Measurements from ENCODE around the gene THADA. TPM values are rescaled to one million over a fixed set of nuclear protein-coding genes. Genes with fewer than 3 reads are reported as not detected.

Gene THADA
- total RNA-seq, 1 donor from 2014 or later, result 41.2 TPM

- ATAC-seq (peak; percentile 47 to 57), DNase-seq (no peak)
- no peaks in the 10 kb centered on the region for H3K9me3 ChIP-seq
- H3K27me3 ChIP-seq (ENCODE audit: low read depth), result no peaks in the 10 kb centered on the region
- H3K4me3 ChIP-seq, result no peak overlapping the region
- no peak for TF ChIP-seq CTCF (IDR thresholded peaks at IDR 0.05)
- intact Hi-C loops (cut with DNase I), result no loop called here
- H3K36me3 ChIP-seq, result no peaks in the 10 kb centered on the region
- peak overlapping the region; percentile 69 for H3K27ac ChIP-seq
- H3K4me1 ChIP-seq, result peaks cover 48% of the 10 kb centered on the region
These were observed 77.7 kb downstream of the THADA start for GRCh38 chr2:43518181-43518580.

DNA sequence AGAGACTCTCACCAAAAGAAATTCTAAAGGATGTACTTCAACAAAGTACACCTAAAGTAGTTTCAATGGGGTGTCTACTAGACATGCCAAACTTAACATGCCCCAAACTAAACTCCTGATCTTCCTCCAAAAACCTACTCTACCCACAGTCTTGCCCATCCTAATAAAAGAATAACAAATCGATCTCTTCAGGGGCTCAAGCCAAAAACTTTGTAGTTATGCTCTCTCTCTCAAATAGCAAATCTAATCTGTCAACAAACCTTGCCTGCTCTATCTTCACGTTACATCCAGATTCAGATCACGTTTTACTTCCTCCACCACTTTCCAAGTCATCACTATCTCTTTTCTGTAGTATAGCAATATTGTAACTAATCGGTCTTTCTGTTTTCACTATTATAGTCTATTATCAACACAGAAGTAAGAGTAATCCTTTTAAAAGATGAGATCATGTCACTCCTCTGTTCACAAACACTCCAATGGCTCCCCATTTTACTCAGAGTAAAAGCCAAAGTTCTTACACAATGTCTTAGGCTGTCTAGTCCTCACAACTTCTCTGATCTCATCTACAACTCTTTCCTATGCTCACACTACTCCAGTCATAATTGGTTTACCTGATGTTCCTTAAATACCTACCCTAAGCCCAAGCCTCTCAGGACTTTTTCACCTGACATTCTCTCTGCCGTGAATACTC is 79.9 kb downstream of the THADA start:
- H3K9me3 ChIP-seq, result no peaks in the 10 kb centered on the region
- no peaks in the 10 kb centered on the region for H3K27me3 ChIP-seq (ENCODE audit: low read depth)
- intact Hi-C loops (cut with DNase I), result no loop called here
- DNase-seq, result no peak
- H3K27ac ChIP-seq, result no peak overlapping the region
- H3K4me3 ChIP-seq, result no peak overlapping the region
- no peak for TF ChIP-seq CTCF (IDR thresholded peaks at IDR 0.05)
- peaks cover 48% of the 10 kb centered on the region for H3K4me1 ChIP-seq
- no peaks in the 10 kb centered on the region for H3K36me3 ChIP-seq
- peak in 1 of 2 donors; percentile 40 for ATAC-seq

- Histone ChIP-seq H3K36me3 (no peaks in the 10 kb centered on the region), H3K27ac (no peak overlapping the region), H3K4me3 (no peak overlapping the region), H3K27me3 (ENCODE audit: low read depth) (no peaks in the 10 kb centered on the region), H3K9me3 (no peaks in the 10 kb centered on the region), H3K4me1 (peaks cover 46% of the 10 kb centered on the region)
- TF ChIP-seq CTCF (IDR thresholded peaks at IDR 0.05), result no peak
- intact Hi-C loops (cut with DNase I), result no loop called here
- ATAC-seq (no peak), DNase-seq (no peak)
These were observed 80.6 kb downstream of the THADA start for GRCh38 chr2:43515248-43515647.

DNA sequence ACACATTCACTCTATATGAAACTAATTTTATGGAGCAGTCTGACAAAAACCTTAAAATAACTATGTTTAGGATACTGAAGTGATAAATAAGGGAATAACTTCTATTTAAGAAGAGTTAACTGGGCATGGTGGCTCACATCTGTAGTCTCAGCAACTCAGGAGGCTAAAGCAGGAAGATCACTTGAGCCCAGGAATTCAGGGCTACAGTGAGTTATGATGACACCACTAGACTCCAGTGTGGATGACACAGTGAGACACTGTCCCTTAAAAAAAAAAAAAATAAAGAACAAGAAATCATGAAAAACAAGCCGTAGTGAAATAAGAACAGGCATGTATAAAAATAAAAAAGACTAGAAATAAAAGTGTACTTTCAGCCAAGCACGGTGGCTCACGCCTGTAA is 82.0 kb downstream of the THADA start:
- no peak for ATAC-seq
- TF ChIP-seq CTCF (IDR thresholded peaks at IDR 0.05), result no peak
- no peak for DNase-seq
- Histone ChIP-seq H3K4me1 (peaks cover 31% of the 10 kb centered on the region), H3K9me3 (no peaks in the 10 kb centered on the region), H3K36me3 (no peaks in the 10 kb centered on the region), H3K4me3 (no peak overlapping the region), H3K27ac (no peak overlapping the region), H3K27me3 (ENCODE audit: low read depth) (no peaks in the 10 kb centered on the region)
- intact Hi-C loops (cut with DNase I), result no loop called here

GRCh38 chr2:43513216-43513615 is 82.6 kb downstream of the THADA start:
- Histone ChIP-seq H3K36me3 (peaks cover 4% of the 10 kb centered on the region), H3K9me3 (no peaks in the 10 kb centered on the region), H3K4me3 (no peak overlapping the region), H3K27me3 (ENCODE audit: low read depth) (no peaks in the 10 kb centered on the region), H3K4me1 (peaks cover 26% of the 10 kb centered on the region), H3K27ac (no peak overlapping the region)
- DNase-seq (no peak), ATAC-seq (no peak)
- no peak for TF ChIP-seq CTCF (IDR thresholded peaks at IDR 0.05)
- intact Hi-C loops (cut with DNase I), result no loop called here
